ENCODE measurements around the gene BCAS3.

Gene BCAS3

DNA sequence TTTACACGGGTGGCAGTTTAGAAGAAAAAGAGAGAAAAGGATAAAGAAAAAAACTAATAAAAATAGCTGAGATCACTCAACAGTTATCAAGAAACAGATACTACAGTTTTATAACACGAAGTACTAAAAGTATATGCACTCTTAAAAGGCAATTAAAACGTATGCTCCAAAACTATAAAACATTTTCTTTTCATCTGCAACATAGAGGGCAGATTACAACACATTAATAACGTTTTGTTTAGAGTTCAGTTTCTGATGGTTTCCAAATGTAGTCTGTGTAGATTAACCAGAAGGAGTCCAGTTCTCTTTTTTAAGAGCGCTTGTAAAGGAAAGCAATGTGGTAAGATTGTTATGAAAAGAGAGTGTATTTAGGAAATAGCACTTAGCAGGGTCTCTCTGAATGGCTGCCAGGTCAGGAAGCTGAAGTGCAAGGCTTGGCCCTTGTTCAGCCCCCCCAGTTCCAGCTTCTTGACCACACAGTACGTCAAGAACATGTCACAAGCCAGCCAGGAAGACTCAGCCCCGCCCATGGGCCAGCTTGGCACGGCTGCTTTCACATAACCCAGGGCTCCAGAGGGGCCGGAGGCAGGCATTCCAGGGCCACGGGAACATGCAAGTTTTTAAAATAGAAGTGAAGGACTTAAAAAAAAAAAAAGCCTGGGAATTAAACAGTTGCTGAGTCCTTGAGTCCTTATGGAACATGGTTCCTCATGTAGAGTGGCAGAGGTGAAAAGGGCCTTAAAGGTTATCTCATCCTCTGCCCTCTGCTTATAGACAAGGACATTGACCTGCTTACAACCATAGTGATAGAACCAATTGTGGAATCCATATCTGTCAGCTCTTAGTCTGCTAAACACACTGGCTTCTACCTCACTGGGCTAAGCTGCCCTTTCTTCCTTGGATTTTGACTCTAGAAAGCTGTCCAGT lies 574.6 kb downstream of the BCAS3 start:
- no peak for DNase-seq (ENCODE audit: low read depth)

DNA sequence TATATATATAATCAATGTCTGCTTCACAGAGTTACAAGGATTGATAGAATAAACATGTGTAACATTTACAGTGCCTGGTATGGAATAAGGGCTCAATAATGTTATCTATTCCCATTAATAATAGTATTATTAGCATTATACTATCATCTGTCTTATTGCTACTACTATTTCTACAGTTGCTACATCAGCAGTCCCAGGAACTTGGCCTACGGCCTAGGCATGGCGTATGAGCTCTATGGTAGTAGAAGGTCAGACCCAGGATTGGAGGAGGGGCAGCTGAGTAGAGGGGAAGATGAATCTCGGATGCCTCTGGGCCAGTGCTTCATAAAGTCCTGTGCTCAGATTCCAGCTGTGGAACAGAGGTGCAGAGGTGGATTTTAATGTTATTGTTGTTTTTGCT lies 575.7 kb downstream of the BCAS3 start:
- no peak for DNase-seq (ENCODE audit: low read depth)

DNA sequence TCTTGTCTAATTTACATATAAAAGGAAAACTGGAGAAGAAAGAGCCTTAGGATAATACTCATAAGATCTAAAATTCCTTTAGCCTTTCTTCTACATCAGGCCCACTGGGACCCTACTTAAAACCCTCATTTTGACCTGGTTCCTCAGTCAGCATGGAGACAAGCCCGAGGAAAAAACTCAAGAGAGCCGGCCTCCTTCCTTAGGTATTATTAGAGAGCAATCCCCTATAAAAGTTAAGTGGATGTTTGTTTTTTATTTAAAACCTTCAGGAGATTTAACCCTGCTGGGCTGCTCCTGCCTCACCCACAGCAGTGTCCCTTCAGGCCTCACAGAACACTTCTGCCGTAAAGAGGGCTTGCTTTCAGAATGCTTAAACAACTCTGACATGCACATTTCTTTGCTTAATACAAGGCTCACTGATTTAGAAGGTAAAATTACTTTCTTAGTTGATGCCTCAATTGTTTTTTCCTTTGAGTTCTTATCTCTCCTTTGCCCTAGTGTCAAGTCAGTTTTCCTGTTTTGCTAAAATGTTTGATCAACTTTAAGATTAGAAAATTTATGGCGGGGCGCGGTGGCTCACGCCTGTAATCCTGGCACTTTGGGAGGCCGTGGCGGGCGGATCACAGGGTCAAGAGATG lies 576.4 kb downstream of the BCAS3 start:
- no peak for DNase-seq (ENCODE audit: low read depth)

DNA sequence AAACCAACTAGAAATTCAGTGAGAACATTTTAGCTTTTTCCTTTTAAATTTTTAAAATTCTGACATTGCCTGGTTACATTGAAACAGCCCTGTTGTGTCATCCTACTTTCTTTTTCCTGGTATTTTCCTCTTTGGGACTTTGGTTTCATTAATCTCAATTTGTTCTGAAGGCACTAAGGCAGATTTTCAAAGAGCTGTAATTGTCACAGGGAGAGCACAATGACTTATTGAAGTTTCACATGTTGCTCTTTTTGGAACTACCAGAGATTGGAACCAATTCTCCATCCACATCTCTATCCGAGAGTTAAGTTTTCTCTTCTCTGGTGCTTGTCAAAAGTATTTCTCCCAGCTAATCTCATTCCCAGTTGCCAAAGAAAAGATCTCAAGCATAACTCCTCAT lies 577.3 kb downstream of the BCAS3 start:
- no peak for DNase-seq (ENCODE audit: low read depth)

DNA sequence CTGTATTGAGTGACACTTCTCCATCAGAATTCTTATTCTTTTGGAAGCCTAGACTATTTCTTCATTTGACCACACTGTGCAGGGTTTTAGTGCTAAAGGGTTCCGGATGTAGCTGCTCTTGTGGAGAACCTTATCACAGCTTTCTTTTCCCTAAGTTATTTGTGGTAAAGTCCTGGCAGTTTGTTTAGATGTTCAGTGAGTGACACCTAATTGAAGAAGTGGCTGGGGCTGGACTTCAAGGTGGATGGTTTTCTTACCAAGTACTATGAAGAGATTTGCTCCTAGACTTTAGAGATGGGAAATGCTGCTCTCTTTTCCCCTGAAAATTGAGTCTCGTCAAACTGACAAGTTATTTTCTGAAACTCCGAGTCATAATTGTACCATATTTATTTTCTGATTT lies 578.0 kb downstream of the BCAS3 start:
- no peak for DNase-seq (ENCODE audit: low read depth)

GRCh38 chr17:61259360-61259759 lies 581.7 kb downstream of the BCAS3 start:
- no peak for DNase-seq (ENCODE audit: low read depth)

DNA sequence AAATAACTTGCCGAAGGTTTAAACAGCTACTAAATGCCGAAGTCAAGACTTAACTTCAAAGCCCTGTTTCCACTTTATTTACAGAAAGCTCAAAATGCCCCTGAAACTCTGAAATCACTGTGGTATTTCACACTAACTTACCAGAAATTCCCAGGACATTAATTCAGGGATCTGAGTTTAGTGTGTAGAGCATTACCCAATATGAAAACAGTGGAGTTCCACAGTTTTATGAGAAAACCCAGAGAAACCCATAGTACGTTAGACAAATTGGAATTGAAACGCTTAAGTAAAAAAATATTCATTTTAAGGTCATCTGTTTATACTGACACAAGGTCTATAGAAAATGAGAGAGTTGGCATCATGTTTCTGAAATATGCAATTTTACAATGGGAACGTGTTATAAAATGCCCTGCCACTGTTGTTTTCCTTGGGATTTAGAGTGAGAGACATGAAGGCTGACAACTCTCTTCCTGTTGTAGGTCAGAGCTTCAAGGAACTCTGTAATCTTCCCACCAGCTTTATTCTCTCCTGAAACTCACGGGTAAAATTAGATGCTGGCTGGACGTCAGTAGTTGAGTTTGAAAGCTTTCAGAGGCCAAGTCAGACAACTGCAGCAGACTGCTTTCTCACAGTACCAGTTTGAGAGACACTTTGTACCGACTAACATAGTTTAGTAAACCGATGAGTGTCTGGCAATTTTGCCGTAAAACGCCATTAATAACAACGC lies 582.6 kb downstream of the BCAS3 start:
- DNase-seq (ENCODE audit: low read depth), result no peak

GRCh38 chr17:61261001-61261637 lies 583.5 kb downstream of the BCAS3 start:
- DNase-seq (ENCODE audit: low read depth), result no peak

DNA sequence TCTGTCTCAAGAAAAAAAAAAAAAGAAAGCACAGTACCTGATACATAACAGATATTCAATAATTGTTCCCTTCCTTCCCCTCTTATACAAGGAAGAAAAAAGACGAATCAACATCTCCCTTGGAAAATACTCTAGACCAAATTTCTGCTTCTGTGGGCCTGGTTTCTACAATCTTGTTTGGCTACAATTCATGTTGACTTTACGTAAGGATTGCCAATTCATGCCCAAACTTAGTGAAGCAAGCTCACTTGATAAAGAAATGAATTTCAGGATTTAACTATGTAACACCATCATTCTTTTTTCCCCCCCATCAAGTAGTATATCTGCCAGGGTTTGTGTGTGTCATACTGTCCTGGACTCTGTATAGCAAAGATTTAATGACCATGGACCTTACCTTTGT lies 587.7 kb downstream of the BCAS3 start:
- no peak for DNase-seq (ENCODE audit: low read depth)

GRCh38 chr17:61267847-61268246 lies 590.2 kb downstream of the BCAS3 start:
- DNase-seq (ENCODE audit: low read depth), result no peak

DNA sequence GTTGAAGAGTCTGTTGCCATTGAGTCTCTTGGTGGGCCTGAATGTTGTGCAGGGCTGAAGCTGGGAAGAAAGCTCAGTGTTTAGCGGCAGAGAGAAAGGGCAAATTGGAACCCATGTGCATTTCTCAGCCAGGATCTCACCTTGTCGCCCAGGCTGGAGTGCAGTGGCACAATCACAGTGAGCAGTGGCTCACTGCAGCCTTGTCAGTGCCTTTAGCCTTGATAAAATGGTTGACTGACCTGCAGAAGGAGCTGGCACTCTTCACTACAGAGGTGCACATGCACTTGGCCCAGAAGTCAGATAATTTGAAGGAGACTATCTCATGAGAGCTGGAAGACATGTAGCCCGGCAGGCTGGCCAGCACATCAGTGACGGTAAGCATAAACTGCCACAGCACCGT lies 597.7 kb downstream of the BCAS3 start:
- DNase-seq (ENCODE audit: low read depth), result no peak

DNA sequence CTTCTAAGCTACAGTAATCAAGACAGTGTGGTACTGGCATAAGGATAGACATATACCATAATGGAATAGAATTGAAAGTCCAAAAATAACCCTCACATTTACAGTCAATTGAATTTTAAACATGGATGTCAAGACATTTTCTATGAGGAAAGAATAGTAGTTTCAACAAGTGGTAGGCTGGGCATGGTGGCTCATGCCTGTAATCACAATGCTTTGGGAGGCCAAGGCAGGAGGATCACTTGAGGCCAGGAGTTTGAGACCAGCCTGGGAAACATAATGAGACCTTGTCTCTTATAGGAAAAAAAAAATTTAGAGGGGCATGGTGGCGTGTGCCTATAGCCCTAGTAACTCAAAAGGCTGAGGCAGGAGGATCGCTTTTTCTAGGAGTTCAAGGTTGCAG lies 599.2 kb downstream of the BCAS3 start:
- no peak for DNase-seq (ENCODE audit: low read depth)

DNA sequence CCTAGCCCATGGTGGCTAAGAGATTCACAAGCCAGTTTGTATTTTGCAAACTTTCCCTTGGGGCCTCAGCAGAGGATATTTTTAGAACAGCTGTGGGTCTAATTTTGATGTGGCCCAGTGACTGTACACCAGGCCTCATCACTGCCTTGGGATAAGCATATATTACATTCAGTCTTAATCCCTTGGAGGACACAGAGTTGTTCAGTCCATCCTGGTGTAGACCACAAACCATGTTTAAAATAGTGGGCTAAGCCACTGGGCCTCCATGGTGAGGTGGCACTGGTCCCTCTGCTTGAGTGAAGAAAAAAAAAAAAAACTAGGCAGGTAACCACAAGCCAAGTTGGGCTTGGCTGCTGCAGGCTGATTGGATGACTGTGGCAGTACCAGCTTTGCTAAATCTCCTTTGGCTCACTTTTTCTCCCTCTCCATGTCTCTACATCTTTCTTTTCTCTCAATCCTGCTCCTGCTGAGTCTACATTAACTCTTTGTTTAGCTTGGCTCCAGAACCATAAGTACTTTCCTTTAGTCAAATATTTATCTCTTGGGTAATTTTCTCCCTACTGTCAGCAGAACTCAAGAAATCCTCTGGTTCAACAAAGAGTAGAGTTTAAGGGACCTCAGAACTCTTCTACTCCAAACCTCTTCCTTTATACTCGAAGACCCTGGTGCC lies 602.0 kb downstream of the BCAS3 start:
- no peak for DNase-seq (ENCODE audit: low read depth)

DNA sequence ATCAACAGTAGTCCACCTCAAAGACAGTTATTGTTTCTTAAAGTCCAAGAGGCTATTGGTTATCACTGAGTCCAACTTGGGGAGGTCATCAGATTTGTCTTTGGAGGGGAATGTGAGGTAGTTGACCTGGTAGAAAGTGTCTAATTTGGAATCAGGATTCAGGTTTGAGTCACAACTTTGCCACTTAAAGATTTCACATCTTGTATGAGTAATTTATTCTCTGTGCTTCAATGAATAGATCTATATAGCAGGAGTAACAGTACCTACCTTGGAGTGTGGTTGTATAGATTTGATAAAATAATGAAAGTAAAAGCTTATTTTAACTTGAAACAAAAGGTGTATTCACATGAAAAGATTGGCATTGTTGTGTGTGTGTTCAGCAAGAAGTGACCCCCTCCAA lies 602.7 kb downstream of the BCAS3 start:
- DNase-seq (ENCODE audit: low read depth), result no peak

DNA sequence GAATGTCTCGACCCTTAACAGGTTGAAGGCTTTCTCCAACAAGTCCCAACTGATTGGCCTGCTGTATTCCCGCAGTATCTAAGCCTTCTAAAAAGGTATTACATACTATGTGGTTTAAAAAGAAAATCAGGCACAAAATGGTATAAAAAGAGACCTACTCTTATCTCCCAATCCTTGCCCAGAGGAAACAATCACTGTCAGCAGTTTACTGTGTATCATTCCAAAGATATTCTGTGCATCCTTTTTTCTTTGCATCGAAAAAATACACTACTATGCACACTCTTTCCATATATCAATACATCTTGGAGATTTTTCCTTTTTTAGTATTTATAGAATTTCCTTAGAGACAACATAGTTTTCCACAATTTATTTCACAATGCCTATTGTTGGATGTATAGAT lies 603.2 kb downstream of the BCAS3 start:
- no peak for DNase-seq (ENCODE audit: low read depth)

GRCh38 chr17:61282377-61282776 lies 604.7 kb downstream of the BCAS3 start:
- no peak for DNase-seq (ENCODE audit: low read depth)

DNA sequence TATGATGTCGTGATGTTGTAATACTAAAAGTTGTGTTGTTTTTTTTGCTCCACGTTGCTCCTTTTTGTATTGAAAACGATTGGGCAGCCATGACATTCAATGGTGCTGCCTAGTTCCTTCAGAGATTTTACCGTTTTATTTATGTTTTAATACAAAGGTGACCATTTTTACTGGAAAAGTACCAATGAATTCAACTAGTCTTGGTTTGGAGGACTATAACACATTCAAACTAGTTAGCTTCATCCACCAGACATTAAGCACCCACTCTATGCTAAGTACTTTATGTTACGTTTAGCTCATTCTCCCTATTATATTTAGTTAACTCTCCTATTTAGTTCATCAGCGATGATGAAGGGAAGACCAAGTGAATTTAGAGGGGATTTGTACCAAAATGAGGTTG lies 605.4 kb downstream of the BCAS3 start:
- no peak for DNase-seq (ENCODE audit: low read depth)

DNA sequence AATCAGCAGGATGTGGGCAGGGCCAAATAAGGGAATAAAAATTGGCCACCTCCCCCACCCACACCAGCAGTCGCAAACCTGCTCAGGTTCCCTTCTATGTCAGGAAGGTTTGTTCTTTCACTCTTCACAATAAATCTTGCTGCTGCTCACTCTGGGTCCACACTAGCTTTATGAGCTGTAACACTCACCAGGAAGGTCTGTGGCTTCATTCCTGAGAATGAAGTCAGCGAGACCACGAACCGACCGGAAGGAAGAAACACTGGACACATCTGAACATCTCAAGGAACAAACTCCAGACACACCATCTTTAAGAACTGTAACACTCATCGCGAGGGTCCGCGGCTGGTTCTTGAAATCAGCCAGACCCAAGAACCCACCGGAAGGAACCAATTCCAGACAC lies 606.5 kb downstream of the BCAS3 start:
- no peak for DNase-seq (ENCODE audit: low read depth)

DNA sequence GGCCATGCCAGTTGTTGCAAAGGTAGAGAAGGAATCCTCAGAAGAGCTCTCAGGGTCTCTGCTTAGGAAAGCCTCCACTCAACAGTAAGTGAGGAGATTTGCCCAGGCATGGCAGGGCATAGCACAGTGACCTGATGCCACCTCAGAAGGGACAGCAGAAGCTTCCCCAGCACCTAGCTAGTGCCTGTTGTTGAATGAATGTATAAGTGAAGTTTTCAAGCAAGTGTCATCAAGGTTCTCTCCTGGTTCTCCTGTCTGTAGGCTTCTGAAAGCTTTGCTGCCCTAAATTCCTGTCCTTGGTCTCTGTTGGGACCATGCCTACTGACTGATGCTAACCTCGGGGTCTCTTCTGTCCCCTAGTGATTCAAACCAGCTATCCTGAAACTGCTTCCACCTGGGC lies 607.1 kb downstream of the BCAS3 start:
- no peak for DNase-seq (ENCODE audit: low read depth)

GRCh38 chr17:61285526-61286320 lies 608.1 kb downstream of the BCAS3 start:
- no peak for DNase-seq (ENCODE audit: low read depth)

- DNase-seq (ENCODE audit: low read depth), result no peak
Measured at GRCh38 chr17:61286449-61286848, 608.8 kb downstream of the BCAS3 start.

Measured in HS-27A (cell line).